ENCODE results near the gene XPOT.
A peak's percentile ranks its signal among the peaks of the same experiment; 100 is the strongest.
"Not testable (repeated sequence)": the region's sequence is repeated elsewhere in the genome, so short reads cannot be mapped to it uniquely, and the experiment has no call there.

Gene XPOT, protein sequence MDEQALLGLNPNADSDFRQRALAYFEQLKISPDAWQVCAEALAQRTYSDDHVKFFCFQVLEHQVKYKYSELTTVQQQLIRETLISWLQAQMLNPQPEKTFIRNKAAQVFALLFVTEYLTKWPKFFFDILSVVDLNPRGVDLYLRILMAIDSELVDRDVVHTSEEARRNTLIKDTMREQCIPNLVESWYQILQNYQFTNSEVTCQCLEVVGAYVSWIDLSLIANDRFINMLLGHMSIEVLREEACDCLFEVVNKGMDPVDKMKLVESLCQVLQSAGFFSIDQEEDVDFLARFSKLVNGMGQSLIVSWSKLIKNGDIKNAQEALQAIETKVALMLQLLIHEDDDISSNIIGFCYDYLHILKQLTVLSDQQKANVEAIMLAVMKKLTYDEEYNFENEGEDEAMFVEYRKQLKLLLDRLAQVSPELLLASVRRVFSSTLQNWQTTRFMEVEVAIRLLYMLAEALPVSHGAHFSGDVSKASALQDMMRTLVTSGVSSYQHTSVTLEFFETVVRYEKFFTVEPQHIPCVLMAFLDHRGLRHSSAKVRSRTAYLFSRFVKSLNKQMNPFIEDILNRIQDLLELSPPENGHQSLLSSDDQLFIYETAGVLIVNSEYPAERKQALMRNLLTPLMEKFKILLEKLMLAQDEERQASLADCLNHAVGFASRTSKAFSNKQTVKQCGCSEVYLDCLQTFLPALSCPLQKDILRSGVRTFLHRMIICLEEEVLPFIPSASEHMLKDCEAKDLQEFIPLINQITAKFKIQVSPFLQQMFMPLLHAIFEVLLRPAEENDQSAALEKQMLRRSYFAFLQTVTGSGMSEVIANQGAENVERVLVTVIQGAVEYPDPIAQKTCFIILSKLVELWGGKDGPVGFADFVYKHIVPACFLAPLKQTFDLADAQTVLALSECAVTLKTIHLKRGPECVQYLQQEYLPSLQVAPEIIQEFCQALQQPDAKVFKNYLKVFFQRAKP

DNA sequence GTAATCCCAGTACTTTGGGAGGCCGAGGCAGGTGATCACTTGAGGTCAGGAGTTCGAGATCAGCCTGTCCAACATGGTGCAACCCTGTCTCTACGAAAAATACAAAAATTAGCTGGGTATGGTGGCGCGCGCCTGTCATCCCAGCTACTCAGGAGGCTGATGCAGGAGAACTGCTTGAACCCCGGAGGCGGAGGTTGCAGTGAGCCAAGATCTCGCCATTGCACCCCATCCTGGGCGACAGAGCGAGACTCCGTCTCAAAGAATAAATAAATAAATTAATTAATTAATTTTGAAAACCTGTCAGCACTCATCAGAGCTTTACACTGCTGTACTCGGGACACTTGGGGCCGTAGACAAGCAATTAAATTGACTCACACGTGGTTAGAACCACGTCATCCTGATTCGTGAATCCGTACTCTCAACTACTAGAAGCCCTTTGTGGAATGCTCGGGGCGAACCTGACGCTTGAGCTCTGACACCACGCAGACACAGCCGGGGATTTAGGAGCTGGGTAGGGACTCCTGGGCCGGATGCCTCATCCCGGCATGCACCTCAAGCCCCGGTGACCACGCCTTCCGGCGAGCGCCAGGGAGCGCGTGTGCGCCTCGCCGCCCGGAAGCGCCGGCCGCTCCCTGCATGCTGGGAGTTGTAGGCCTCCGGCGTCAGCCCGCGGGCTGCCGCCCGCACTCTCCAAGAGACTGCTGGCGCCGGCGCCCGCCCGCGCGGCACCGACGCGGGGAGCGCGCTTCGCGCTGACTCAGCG, at the start of gene XPOT:
Gene XPOT, plus strand, starts transcription at position 686 of the 763 bp plus-strand sequence. CDS start 5,644 bp downstream, outside the sequence.
- DNase-seq (ENCODE audit: low read depth in 2 of 2): peak; percentile 87 to 91

DNA sequence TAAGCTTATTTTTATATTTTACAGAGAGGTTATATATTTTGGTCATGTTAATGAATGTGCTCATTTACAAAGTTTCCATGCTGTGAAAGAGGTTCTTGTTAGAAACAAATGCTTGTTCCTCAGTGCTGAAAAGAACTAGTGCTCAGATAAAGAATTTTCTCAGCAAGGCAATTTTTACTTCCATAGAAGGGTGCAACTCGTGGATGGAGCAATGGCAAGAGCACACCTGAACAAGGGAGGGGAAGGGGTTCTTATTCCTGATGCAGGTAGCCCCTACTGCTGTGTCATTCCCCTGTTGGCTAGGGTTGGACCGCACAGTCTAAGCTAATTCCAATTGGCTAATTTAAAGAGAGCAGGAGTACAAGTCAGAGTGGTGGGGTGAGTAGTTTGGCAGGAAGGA, 48.0 kb upstream of the XPOT start:
- DNase-seq (ENCODE audit: low read depth in 2 of 2): not testable (repeated sequence)

DNA sequence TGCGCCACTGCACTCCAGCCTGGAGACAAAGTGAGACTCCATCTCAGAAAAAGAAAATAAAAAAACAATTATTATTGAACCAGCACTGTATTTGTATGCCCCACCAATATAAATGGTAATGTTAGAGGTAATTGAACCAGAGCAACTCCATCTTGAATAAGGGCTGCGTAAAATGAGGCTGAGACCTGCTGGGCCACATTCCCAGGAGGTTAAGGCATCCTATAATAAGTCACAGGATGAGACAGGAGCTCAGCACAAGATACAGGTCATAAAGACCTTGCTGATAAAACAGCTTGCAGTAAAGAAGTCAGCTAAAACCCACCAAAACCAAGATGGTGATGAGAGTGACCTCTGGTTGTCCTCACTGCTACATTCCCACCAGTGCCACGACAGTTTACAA, 43.0 kb upstream of the XPOT start:
- not testable (repeated sequence) for DNase-seq (ENCODE audit: low read depth in 2 of 2)

DNA sequence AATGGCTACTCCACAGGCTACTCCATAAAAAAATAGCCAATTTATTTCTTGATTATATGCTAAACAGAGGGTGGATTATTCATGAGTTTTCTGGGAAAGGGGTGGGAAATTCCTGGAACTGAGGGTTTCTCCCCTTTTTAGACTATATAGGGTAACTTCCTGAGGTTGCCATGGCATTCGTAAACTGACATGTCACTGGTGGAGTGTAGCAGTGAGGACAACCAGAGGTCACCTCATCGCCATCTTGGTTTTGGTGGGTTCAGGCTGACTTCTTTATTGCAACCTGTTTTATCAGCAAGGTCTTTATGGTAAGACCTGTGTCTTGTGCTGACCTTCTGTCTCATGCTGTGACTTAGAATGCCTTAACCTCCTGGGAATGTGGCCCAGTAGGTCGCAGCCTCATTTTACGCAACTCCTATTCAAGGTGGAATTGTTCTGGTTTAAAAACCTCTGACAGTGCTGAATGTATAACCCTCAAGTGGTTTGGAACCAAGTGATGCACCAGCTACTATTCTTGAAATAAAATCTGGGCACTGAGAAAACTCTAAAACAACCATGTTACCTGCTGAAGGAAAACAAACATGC, 41.4 kb upstream of the XPOT start:
- no peak for DNase-seq (ENCODE audit: low read depth in 2 of 2)

DNA sequence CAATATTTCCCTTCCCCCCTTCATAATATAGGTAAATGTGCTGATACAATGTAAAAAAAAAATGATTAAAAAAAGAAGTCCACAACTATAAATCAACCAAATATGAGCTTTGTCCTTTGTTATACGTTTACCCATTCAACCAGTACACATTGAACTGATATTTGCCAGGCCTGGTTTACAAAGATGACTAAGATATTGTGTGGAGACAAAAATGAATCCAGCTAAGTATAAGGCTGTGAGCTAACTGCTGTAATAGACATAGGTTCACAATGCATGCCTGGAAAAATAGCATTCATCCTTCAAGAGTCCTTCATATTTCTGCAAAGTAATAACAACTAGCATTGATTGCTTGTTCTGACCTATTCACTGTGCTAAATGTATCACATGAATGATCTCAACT, 20.5 kb upstream of the XPOT start:
- no peak for DNase-seq (ENCODE audit: low read depth in 2 of 2)

DNA sequence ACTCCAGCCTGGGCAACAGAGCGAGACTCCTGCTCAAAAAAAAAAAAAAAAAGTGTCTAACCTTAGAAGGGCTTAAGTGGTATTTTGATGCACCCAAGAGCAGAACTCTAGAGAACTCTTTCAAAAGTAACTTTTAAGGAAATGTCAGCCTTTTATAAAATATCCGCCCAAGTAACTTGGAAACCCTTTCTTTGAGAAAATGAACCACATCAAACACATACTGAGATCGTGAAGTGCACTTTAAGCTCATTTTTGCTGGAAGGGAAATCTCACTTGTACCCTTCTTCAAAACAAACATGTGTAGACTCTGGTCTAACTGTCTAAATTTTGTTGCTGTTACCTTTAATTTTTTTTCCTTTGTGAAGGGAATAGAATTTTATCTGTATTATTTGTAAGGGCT, 19.2 kb upstream of the XPOT start:
- DNase-seq (ENCODE audit: low read depth in 2 of 2): no peak

DNA sequence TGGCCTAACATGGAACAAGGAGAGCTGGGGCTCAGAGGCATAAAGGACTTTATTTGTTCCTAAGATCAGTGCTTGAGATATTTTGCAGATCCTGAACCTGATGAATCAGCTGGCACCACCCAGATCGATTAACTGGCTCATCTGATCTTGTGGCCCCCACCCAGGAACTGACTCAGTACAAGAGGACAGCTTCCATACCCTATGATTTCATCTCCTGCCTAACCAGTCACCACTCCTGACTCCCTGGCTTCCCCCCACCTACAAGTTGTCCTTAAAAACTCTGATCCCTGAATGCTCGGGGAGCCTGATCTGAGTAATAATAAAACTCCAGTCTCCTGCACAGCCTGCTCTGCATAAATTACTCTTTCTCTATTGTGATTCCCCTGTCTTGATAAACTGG, 18.7 kb upstream of the XPOT start:
- peak; percentile 30 to 38 for DNase-seq (ENCODE audit: low read depth in 2 of 2)

DNA sequence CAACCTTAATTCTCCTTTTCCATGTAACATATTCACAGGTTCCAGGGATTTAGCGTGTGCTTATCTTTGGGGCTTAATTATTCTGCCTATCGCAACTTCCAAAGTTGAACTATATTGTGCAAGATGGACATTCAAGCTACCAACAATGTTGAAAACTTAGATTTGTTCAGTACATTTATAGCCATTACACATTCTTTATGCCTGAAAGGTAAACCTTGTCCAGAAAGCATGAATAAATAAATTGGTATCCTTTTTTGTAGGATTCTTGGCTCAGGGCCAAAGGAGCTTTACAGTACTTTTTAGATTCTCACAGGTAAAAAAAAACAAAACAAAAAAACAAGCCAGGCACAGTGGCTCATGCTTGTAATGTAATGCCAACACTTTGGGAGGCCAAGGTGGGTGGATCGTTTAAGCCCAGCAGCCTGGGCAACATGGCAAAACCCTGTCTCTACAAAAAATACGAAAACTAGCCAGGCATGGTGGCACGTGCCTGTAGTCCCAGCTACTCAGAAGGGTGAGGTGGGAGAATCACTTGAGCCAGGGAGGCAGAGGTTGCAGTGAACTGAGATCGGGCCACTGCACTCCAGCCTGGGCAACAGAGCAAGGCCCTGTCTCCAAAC, 16.9 kb upstream of the XPOT start:
- no peak for DNase-seq (ENCODE audit: low read depth in 2 of 2)

DNA sequence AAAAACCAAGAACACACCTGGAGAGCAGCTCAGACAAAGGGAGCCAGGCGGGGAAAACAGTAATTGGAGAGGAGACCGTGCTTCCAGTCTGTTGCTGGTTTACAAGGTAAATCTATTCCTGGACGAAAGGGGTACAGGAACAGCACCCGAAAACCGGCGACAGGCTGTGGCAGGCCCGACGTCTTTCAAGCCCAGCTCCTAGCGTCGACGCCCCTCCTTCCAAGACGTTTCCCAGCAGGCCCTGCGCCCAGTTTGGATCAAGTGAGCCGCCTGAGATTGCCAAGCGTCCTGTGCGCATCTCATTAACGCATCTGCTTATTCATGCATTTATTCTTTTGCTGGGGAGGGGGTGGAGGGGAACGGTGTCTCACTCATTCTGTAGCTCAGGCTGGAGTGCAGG, 15.0 kb upstream of the XPOT start:
- no peak for DNase-seq (ENCODE audit: low read depth in 2 of 2)

DNA sequence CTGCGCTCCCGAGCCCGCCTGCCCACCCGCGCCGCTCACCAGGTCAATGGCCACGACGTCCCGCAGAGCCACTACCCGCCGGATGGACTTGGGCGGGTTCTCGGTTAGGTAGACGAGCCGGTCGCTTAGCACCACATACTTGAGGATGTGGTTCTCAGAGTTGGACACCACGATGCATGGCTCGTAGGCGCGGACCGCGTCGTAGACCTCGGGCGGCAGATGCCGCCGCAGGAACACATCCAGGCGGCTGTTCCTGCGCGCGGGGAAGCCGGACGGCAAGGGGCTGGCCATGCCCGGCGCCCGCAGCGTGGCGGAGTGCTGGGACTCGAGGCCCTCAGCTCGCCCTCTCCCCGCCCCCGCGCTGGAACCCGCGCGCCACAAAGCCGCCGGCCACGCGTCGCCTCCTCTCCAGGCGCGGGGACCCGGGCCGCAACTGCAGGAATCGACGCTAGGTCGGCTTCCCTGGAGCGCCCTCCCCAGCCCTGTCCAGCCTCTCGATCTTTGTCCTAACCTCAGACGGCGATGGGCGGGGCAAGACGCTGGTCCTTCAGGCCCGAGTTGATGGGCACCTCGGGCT, 13.8 kb upstream of the XPOT start, which contains the start of gene C12orf56:
Gene C12orf56, minus strand, starts transcription at position 484 of the 577 bp plus-strand sequence. Its CDS starts 193 bp downstream, at position 291.
- peak in 1 of 2 donors; percentile 7 for DNase-seq (ENCODE audit: low read depth in 2 of 2)

DNA sequence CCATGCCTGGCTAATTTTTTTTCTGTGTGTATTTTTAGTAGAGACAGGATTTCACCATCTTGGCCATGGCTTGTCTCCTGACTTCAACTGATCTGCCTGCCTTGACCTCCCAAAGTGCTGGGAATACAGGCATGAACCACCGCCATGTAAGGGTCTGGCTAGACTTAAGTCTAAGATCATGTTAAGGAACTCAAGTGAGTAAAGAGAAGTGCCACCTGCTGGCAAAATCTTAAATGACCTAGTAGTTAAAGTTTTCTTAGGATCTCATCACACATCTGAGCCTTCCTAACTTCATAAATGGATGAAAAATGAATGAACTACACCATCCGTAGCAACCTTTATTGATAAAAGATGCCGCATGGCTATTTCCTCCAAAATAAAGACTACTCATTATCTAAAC, 12.0 kb upstream of the XPOT start:
- no peak for DNase-seq (ENCODE audit: low read depth in 2 of 2)

DNA sequence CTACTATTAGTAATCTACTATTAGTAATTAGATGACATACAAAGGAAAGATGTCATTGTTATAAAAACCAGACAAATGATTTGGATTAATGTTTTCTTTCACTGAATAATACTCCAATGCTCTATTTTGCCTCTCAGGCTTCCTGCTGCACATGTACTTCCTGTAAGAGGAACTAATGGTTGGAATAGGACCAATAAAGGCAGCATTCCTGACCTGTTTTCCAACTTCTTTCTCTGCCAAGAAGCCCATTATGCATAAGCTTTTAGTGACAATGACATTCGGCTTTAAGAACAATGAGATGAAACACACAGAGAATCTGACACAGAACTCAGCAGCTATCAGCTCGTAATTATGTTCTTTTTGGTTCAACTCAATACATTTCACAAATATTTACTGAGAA, 8.5 kb upstream of the XPOT start:
- no peak for DNase-seq (ENCODE audit: low read depth in 2 of 2)

DNA sequence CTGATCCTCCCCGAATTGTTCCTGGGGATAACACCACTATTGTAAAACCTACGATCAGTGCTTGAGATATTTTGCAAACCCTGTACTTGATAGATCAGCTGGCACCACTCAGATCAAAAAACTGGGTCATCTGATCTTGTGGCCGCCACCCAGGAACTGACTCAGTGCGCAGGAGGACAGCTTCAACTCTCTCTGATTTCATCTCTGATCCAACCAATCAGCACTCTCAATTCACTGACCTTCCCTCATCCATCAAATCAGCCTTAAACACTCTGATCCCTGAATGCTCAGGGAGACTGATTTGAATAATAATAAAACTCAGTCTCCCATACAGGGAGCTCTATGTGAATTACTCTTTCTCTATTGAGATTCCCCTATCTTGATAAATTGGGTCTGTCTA, 4.2 kb upstream of the XPOT start:
- no peak for DNase-seq (ENCODE audit: low read depth in 2 of 2)

DNA sequence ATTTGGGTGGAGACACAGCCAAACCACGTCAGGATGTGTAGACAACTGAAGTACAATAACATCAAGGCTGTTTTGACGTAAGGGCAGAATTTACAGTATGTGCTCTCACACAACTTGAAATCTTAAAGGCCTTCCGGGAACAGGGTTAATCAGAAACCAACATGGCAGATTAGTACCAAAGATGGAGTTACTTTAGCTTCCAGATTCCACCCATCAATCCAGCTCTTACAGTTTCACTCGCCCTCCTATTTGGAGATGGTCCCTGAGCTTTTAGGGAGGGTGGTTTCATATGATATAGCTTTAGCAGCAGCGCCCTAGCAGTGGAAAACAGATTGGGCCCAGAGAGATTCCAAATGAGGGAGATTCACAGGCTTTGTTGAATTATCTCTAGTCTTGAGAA, 2.0 kb upstream of the XPOT start:
- no peak for DNase-seq (ENCODE audit: low read depth in 2 of 2)

DNA sequence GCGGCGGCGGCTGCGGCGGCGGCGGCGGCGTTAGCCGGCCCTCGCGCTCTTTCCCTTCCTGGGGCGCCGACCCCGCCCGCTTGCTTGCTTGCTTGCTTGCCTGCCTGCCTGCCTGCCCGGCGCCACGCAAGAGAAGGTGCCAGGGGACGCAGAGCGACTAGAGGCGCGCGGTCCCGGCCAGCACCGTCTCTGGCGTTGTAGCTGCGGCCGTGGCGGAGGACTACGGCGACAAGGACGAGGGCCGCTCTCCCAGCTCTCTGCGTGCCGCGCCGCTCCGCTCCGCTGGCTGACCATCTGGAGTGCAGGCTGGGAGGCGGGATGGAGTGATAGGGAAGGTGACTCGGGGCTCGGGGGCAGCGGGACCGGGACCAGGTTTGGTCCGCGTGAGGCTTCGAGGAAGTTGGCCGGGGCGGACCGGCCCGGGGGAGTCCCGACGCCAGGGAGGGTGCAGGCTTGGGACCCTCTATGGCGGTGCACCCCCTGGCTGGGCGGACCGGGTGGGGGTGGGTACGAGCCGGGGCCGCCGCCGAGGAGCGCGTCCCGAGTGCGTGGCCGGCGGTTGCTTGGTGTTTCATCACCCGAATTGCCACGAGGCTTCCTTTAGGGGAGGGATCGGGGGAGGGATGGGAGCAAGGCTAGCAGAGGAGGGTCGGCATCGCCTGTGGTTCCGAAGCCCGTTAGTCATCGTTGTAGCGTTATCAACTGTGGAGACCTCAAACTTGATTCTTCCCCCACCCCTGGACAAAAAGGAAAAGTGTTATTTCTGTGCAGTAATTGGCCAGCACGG, 471 bp downstream of the XPOT start:
- peak; percentile 58 to 61 for DNase-seq (ENCODE audit: low read depth in 2 of 2)

DNA sequence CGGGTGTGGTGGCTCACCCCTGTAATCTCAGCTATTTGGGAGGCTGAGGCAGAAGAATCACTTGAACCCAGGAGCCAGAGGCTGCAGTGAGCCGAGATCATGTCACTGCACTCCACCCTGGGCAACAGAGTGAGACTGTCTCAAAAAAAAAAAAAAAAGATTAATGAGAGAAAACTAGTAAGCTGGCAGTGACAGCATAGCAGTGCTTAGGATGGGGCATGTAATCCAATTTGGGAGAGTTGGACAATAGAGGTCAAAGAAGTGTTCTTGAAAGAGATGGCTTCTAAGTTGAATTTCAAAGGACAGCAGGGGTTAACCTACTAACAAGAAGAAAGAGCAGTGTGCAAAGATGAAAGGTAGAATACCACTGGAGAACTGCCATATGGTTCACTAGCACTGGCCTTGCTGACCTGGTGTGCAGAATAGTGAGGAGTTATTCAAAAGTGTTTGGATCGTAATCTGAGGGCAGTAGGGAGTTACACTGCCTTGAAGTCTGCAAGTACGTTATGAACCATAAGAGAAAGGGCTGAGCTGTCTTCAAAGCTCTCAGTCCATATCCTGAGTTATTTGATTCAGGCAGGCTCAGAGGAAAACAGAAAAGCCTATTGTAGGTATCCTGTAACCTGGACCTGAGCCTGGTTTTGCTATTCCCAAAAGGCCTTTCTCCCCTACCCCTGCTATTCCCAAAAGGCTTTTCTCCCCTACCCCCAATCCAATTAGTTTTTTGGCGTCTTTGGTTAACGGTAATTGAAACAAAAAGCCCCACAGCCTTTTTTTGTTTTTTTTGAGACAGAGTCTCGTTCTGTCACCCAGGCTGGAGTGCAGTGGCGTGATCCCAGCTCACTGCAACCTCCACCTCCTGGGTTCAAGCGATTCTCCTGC, 3.4 kb downstream of the XPOT start:
- no peak for DNase-seq (ENCODE audit: low read depth in 2 of 2)

DNA sequence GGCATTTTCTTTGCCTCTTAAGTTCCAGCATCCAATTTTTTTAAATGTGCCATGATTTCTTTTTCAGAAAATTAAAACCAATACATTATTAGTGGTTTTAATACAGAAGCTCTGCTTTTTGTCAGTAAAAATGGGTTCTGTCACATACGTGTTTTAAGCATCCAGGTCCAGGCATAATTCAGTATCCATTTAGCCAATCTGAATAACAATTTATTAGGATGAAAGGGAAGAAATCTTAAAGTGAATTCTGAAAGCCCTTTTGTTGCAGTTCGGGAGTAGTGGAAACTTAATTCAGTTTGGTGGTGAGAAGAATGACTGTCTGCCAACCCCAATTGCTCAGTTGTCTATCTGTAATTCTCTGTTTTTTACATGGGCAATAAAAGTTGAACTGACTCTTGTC, 7.2 kb downstream of the XPOT start:
- DNase-seq (ENCODE audit: low read depth in 2 of 2): no peak

DNA sequence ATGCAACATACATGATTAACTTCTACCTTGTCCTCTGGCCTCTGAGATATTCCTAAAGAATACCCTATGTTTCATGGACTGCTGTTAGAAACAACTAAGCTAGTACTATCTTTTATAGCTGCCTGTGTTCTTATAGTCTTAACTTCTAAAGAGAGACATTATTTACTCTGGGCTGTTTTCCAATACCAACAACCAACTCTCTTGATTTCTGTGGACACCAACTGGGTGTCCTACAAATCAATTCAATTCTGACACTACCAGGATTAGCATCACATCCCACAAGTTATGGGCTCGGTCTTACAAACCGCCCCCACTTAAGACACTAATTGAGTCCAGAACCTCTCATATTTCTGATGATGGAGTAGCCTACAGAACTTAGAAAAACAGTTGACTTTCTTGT, 8.3 kb downstream of the XPOT start:
- no peak for DNase-seq (ENCODE audit: low read depth in 2 of 2)

DNA sequence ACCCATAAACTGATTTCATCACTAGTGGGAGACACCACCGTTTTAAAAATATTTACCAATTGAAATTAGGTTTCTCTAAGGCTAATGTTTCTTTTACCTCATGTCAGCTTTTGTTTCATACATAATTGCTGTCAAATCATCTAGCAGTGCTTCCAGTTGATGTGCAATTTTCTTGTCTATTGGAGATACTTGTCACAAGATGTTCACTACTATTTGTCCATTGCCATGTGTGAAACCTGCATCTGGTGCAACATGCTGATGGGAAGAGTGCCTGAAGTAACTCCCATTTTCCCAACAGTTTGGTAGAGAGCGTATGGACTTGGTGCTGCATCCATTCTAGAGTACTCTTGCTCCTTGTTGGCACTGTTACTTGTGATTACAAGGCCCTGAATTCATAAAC, 9.7 kb downstream of the XPOT start:
- DNase-seq (ENCODE audit: low read depth in 2 of 2): no peak

All from stimulated activated CD4-positive, alpha-beta T cell treated with anti-CD3 and anti-CD28 coated beads, Interleukin-15, amount 100 ng/mL, for 48 hours (primary cell).